Osteocyte (in vitro differentiated cells): ENCODE measurements around the gene PPP1R13B. TPM values are rescaled to one million over a fixed set of nuclear protein-coding genes. Genes with fewer than 3 reads are reported as not detected.

ENCODE experiments used
- DNase-seq: peaks from one replicate; pipeline ENCODE4 v3.0.0; 2021; ENCODE audit warnings: mixed read lengths; ENCODE audit not compliant: unreplicated experiment; ENCODE audit errors: extremely low spot score
- H3K27ac Mint-ChIP-seq: one replicate; pipeline ENCODE4 v1.8.0; 2021; ENCODE audit warnings: mild to moderate bottlenecking, mixed read lengths; ENCODE audit not compliant: unreplicated experiment
- H3K27me3 Mint-ChIP-seq: one replicate; pipeline ENCODE4 v1.8.0; 2021; ENCODE audit warnings: mixed read lengths; ENCODE audit not compliant: unreplicated experiment
- H3K36me3 Mint-ChIP-seq: one replicate; pipeline ENCODE4 v1.8.0; 2021; ENCODE audit warnings: mixed read lengths; ENCODE audit not compliant: unreplicated experiment
- H3K4me1 Mint-ChIP-seq: one replicate; pipeline ENCODE4 v1.8.0; 2021; ENCODE audit warnings: mixed read lengths; ENCODE audit not compliant: unreplicated experiment
- H3K4me3 Mint-ChIP-seq: one replicate; pipeline ENCODE4 v1.8.0; 2021; ENCODE audit warnings: mild to moderate bottlenecking, moderate library complexity, mixed read lengths; ENCODE audit not compliant: unreplicated experiment
- H3K9me3 Mint-ChIP-seq: one replicate; pipeline ENCODE4 v1.8.0; 2021; ENCODE audit warnings: mixed read lengths; ENCODE audit not compliant: unreplicated experiment
- CTCF ChIP-seq: fragments of 200-600 bp; sonication (generic); IDR thresholded peaks from 2 replicates; pipeline ENCODE4 v1.5.0; 2021; ENCODE audit warnings: antibody characterized with exemption, mild to moderate bottlenecking, moderate library complexity
- total RNA-seq: library from RNA; stranded (reverse); gene quantifications from 2 replicates; pipeline ENCODE4 v1.2.1, GENCODE V29; 2021

PPP1R13B gene
- total RNA-seq, 1 donor from 2014 or later: 7.9 TPM

- H3K9me3 Mint-ChIP-seq: no peaks in the 10 kb centered on the region
- H3K27ac Mint-ChIP-seq: no peak overlapping the region
- no peaks in the 10 kb centered on the region for H3K36me3 Mint-ChIP-seq
- no peak for TF ChIP-seq CTCF
- no peaks in the 10 kb centered on the region for H3K27me3 Mint-ChIP-seq
- H3K4me3 Mint-ChIP-seq: no peak overlapping the region
- H3K4me1 Mint-ChIP-seq: no peaks in the 10 kb centered on the region
- DNase-seq: no peak
Measured at GRCh38 chr14:103868242-103868897, 21.0 kb upstream of the PPP1R13B start.

DNA sequence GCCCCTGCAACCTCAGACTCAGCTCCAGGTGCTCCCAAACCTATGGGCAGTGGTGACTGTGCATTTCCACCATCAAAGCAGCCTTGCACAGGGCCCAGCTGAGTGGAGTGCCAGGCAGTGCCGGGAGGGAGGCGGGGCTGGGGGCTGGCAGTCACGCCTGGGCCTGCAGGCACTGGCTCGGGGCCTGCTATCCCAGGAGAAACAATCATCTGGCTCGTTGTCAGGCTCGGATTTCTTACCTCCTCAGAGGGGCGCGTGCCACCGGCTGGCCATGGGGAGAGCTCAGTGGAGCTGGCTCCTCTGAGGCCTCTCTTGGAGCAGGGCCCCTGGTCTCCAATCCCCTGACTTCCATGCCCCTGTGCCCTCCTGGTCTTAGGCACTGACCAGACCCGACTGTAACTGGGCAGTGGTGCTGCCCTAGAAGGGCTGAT lies 20.2 kb upstream of the PPP1R13B start:
- H3K36me3 Mint-ChIP-seq: no peaks in the 10 kb centered on the region
- no peaks in the 10 kb centered on the region for H3K9me3 Mint-ChIP-seq
- DNase-seq: no peak
- H3K4me1 Mint-ChIP-seq: no peaks in the 10 kb centered on the region
- TF ChIP-seq CTCF: no peak
- no peaks in the 10 kb centered on the region for H3K27me3 Mint-ChIP-seq
- H3K27ac Mint-ChIP-seq: no peak overlapping the region
- no peak overlapping the region for H3K4me3 Mint-ChIP-seq

DNA sequence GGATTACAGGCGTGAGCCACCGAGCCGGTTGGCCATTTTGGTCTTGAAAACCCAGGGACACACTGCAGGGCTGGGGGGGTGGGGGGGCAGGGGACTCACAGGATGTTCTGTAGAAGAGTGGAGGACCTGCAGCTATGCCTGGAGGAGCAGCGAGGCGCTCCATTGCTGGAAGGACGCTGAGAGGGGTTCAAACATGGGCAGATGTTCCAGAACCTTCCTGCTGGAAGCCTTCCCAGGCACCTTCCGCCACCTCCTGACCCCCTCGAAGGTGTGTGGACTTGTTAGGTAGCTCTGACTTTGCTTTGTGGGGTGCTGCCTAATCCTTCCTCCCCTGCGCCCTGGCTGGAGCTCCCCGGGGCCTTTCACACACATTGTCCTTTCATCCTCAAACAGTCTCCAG lies 19.6 kb upstream of the PPP1R13B start:
- no peaks in the 10 kb centered on the region for H3K4me1 Mint-ChIP-seq
- no peaks in the 10 kb centered on the region for H3K9me3 Mint-ChIP-seq
- DNase-seq: no peak
- H3K27me3 Mint-ChIP-seq: peaks cover 2% of the 10 kb centered on the region
- no peak overlapping the region for H3K27ac Mint-ChIP-seq
- no peak for TF ChIP-seq CTCF
- H3K4me3 Mint-ChIP-seq: no peak overlapping the region
- H3K36me3 Mint-ChIP-seq: no peaks in the 10 kb centered on the region

DNA sequence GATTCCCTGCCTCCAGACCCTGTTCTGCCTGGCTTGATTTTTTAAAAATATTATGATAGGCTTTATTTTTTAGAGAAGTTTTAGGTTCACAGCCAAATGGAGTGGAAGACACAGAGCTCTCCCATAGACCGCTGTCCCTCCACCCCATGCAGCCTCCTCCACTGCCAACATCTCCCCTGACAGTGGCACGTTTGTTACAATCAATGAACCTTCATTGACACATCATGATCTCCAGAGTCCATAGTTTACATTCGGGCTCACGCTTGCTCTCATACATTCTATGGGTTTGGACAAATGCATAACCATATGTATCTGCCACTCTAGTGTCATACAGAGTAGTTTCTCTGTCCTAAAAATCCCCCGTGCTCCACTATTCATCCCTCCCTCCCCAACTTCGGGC lies 15.9 kb upstream of the PPP1R13B start:
- H3K36me3 Mint-ChIP-seq: no peaks in the 10 kb centered on the region
- no peak overlapping the region for H3K4me3 Mint-ChIP-seq
- no peak for DNase-seq
- H3K27ac Mint-ChIP-seq: no peak overlapping the region
- H3K4me1 Mint-ChIP-seq: no peaks in the 10 kb centered on the region
- H3K9me3 Mint-ChIP-seq: no peaks in the 10 kb centered on the region
- no peak for TF ChIP-seq CTCF
- H3K27me3 Mint-ChIP-seq: peaks cover 12% of the 10 kb centered on the region

DNA sequence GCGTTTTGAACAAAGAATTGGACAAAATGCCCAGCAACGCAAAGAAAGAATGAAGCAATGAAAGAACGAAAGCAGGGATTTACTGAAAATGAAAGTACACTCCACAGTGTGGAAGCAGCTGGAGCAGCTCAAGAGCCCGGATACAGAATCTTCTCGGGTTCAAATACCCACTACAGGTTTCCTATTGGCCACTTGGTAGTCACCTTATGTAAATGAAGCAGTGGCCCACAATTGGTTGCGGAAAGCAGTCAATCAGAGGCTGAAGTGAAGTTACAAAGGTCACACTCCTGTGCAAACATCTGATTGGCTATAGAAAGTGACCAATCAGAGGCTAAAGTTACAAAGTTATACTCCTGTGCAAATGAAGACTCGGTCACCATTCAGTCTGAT lies 15.0 kb upstream of the PPP1R13B start:
- Mint-ChIP-seq H3K9me3 (no peaks in the 10 kb centered on the region), H3K27me3 (peaks cover 15% of the 10 kb centered on the region), H3K36me3 (no peaks in the 10 kb centered on the region), H3K4me1 (no peaks in the 10 kb centered on the region), H3K27ac (no peak overlapping the region), H3K4me3 (no peak overlapping the region)
- no peak for TF ChIP-seq CTCF
- no peak for DNase-seq
